Activated CD8-positive, alpha-beta memory T cell treated with anti-CD3 and anti-CD28 coated beads, Interleukin-2, amount 50 U/mL, for 1 hour (primary cell): Measurements from ENCODE around the gene HK2.
"Not testable (repeated sequence)": the region's sequence is repeated elsewhere in the genome, so short reads cannot be mapped to it uniquely, and the experiment has no call there.

Experiments
- DNase-seq: peaks from one replicate; pipeline ENCODE4 v3.0.0-alpha.2; 2020; ENCODE audit errors: extremely low read depth

The HK2 gene

GRCh38 chr2:74877376-74877775 lies 43.4 kb downstream of the HK2 start:
- no peak for DNase-seq

GRCh38 chr2:74877781-74878433 lies 44.0 kb downstream of the HK2 start:
- no peak for DNase-seq

DNA sequence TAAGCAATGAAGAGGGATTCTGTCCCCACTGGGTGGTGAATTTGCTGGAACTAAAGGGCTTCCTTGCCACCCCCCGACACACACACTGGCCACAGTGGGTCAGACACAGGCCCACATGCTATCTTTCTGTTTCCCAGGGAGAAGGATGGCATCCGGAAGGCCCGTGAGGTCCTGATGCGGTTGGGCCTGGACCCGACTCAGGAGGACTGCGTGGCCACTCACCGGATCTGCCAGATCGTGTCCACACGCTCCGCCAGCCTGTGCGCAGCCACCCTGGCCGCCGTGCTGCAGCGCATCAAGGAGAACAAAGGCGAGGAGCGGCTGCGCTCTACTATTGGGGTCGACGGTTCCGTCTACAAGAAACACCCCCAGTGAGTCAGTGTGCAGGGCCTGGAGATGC lies 44.6 kb downstream of the HK2 start:
- no peak for DNase-seq

- DNase-seq: no peak
Observed at GRCh38 chr2:74880054-74880728, 46.3 kb downstream of the HK2 start.

DNA sequence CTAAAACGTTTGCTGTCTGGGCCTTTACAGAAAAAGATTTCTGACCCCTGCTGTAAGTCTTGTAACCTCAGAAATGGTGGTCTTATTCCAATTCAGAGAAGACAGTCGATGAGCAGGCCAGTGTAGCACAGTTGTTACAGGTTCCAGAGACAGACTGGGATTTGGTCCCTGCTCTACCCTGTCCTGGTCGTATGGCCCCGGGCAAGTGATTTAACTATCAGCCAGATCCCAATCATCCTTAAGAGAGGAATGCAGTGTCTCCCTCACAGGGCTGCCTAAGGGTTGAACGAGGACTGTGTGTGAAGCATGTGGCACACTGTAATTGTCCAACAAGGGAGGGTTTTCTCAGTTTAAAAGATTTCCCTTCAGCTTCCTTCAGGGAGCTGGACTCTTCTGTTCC lies 47.2 kb downstream of the HK2 start:
- no peak for DNase-seq

GRCh38 chr2:74881626-74882298 lies 47.8 kb downstream of the HK2 start:
- no peak for DNase-seq

DNA sequence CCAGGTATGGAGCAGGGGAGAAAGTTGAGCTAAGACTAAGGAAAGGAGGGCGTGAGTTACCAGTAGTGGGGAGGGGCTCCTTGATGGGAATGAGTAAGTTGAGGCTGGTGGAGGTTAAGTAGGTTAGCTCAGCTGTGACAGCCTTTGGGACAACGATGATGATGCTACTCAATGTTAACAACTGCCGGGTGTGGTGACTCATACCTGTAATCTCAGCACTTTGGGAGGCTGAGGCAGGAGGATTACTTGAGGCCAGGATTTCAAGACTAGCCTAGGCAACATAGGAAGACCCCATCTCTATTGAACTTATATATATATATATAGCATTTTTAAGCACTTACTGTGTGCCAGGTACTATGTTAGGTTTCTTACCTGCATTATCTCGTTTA lies 48.4 kb downstream of the HK2 start:
- DNase-seq: no peak

DNA sequence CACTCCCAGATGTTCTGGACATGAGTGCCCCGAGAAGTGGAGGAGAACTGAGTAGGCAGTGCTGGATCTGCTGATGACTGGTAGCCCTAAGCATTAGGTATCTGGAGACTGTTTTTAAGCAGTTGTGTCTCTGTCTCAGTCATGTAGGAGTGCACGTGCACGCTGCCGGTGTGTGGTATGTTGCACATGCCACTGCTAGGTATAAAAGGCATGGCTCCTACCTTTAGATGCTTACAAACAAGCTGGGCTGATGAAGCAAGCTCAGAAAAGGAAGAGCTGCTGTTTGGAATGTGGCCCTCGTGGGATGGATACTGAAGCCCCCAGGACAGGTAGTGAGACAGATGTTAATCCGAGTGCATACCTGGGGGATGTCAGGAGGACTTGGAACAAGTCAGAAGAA lies 49.1 kb downstream of the HK2 start:
- no peak for DNase-seq

- no peak for DNase-seq
Observed at GRCh38 chr2:74884118-74884762, 50.3 kb downstream of the HK2 start.

GRCh38 chr2:74884866-74885265 lies 50.9 kb downstream of the HK2 start:
- DNase-seq: no peak

DNA sequence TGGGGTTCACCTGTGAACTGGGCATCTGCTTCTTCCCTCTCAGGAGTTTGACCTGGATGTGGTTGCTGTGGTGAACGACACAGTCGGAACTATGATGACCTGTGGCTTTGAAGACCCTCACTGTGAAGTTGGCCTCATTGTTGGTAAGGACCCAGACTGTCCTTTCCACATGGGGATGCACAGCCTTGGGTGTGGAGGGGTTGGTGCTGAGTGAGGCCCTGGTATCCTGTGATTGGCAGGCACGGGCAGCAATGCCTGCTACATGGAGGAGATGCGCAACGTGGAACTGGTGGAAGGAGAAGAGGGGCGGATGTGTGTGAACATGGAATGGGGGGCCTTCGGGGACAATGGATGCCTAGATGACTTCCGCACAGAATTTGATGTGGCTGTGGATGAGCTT lies 52.3 kb downstream of the HK2 start:
- DNase-seq: no peak

GRCh38 chr2:74886811-74887210 lies 52.9 kb downstream of the HK2 start:
- no peak for DNase-seq

DNA sequence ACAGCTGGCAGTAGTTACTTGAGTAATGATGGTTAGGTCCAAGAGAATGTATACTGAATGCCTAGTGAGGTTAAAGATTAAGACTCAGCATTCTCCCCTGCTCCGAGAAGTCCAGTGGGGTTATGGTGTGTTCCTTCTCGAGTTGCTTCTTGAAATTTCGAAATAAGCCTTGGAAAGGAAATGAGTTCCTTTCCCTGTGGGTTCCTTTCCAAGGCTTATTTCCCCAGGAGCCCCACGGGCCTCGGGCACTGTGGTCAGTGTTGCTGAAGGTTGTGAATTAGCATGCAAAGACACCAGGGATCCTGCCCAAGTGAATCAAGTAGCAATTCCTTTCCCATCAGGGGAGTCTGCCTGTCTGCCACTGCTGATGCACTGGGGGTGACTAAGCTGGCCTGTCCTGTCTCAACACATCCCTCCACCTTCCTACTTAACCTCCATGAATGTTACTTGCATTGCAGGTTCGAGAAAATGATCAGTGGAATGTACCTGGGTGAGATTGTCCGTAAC lies 53.6 kb downstream of the HK2 start:
- no peak for DNase-seq

DNA sequence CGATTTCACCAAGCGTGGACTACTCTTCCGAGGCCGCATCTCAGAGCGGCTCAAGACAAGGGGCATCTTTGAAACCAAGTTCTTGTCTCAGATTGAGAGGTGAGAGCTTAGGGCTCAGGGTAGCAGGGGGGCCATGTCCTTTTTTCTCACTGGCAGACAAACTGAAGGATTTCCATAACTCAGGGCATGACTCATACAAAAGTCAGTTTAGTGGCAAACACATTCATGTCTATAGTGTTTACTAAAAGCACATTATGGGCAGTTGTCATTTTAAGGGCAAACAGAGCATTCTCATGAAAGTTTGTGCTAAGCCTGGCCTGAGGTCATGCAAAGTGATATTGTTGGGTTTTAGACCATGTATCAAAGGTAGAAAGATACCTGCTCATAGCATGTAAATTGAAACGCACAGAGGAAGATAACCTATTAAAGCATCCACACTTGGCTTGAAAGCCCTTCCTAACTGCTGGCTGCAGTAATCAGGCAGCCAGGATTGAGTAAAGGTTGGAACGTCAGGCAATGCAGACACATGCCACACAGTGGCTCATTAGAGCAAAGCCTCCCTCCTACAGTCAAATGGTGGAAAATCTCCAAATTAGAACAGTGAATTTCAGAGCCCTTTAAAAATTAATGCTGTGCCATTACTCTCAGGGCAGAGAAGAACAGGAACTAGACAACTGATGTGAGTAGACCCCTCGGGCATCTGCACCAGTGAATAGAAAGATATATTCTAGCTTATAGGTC lies 54.2 kb downstream of the HK2 start:
- no peak for DNase-seq

GRCh38 chr2:74889159-74889558 lies 55.2 kb downstream of the HK2 start:
- no peak for DNase-seq

GRCh38 chr2:74890711-74891110 lies 56.8 kb downstream of the HK2 start:
- DNase-seq: no peak

DNA sequence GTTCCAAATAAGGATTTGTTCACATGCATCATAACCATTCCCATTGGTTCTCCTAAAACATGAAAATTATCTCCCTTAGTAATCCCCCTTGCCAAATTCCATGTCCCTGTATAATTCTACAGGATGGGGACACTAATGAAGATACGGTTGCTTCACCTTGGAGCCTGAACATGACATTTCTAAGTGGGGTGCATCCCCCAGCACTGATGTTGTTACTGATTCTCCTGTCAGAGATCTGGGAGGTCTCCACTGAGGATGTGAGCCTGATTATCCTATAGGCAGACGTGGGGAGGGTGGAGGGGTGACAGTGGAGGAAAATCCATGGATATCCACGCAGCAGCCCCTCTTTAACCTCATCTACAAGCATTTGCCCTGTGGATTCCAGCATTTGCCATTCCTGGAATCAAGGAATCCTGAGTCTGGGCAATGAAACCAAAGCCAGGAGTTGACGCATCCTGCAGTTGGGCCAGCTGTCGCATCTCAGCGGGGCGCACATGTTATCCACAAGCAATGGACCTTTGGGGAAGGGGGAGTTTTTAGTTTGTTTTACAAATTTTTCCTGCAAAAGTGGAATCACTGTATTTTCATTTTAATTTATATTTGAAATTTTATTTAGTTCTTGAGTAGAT lies 57.3 kb downstream of the HK2 start:
- no peak for DNase-seq

- DNase-seq: not testable (repeated sequence)
Observed at GRCh38 chr2:74891816-74892215, 57.9 kb downstream of the HK2 start.

DNA sequence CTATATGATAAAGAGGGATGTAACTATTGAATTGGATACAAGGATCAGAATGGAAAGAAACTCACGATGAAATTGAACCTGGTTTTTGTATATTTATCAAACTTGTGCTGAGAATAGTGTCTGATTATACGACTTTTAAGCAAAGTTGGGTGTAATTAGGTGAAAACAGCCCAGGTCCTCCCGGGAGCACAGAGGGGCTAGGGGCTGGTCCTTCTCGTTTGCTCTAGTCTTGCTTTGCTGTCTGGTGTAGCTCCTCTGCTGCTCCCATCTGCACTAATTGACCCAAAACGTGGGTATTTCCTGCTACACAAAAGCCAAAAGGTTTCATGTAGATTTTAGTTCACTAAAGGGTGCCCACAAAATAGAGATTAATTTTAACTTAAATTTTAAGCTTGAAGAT lies 58.7 kb downstream of the HK2 start:
- no peak for DNase-seq

DNA sequence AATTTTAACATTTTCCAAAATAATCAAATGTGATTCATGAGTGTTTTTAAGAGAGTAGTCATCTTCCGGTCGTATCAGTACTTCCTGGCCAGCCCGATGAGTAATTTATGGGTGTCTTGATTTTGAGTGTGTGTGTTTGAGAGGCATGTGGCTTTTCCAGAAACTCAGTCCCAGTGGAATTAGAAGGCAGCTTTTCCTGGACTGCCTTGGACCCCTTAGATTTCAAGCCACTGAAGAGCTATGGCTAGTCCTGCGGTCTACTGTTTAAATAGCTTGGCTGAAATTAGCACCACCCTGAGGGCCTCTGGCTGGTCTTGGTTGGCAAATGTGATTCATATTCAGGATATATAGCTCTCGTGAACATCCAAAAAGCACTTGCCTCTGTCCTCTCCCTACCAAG lies 59.4 kb downstream of the HK2 start:
- no peak for DNase-seq

DNA sequence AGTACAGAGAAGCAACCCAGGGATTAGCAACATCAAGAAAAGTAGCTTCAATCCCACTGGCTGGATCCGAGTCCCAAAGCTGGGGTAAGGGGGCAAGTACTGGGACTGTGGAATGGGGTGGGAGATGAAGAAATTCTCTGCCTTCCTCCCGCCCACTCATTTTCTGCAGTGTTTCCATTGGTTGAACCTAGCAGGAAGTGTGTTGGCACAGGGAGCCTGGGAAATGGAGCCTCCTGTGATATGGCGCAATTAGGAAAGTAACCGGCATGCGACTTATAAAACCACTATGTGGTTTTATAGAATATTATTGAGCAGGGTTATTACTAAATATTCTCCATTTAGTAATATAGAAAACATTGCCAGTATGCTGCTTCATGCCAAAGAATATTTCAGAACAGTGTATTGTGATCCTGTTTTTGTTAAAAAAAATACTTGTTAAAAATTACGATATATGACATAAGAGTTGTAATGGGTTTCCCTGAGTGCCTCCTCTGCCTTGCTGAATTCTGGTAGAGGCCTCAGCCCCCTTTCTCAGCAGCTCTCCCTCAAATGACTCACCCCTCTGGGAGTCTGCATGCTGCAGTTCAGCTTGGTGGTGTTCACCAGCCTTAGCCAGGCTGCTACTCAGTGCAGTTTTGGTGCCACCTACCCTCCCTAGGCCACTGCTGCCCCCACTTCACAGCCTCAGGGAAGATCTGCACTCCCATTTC lies 60.5 kb downstream of the HK2 start:
- no peak for DNase-seq
